KOPT-K1 (cell line): ENCODE data around the gene MIPEP.

Source experiments
- H3K27ac ChIP-seq: fragments of 200-600 bp; sonication (generic); 2 replicates; pipeline ENCODE4 v1.5.1; 2016; ENCODE audit warnings: antibody characterized with exemption, mild to moderate bottlenecking, low read depth, low read length; ENCODE audit not compliant: poor library complexity, severe bottlenecking
- H3K36me3 ChIP-seq: fragments of 200-600 bp; sonication (generic); 2 replicates; pipeline ENCODE4 v1.5.1; 2017; ENCODE audit warnings: antibody characterized with exemption, mild to moderate bottlenecking, low read length, moderate library complexity; ENCODE audit not compliant: insufficient read depth
- H3K9me3 ChIP-seq: fragments of 200-600 bp; sonication (generic); 2 replicates; pipeline ENCODE4 v1.5.1; 2017; ENCODE audit warnings: antibody characterized with exemption, low read length, mild to moderate bottlenecking; ENCODE audit not compliant: insufficient read depth, poor library complexity, severe bottlenecking

MIPEP gene

DNA sequence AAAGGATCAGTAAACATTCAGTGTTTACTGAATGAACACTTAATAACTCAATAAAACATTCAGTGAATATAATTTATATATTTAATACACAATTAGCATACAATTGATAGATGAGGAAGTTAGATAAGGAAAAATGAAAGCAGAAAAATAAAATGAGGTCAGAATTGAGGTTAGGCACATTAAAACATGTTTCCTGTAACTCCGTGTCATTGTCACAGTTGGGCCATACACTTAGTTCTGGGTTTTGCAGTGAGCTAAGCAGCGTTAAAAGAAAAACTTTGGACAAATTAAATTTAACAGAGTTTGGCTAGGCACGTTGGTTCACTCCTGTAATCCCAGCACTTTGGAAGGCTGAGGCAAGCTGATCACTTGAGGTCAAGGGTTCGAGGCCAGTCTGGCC, 71.4 kb downstream of the MIPEP start:
- Histone ChIP-seq H3K9me3 (no peaks in the 10 kb centered on the region), H3K36me3 (no peaks in the 10 kb centered on the region), H3K27ac (no peak overlapping the region)

DNA sequence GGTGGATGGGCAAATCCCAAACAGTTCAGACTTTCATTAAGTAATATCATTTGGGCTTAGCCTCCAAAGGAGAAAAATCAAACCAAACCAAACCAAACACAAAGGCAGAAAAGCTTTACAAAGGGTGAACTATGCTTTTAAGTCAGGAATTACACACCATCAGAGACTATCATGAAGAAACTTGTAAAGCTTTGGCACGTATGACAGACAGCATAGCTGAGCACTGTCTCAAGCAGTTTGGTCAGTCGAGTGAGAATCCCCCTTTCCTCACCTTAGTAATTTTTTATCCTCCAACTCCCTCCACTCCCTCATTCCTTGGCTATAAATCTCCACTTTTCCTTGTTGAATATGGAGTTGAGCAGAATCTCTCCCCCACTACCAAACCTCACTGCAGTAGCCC, 72.1 kb downstream of the MIPEP start:
- Histone ChIP-seq H3K36me3 (no peaks in the 10 kb centered on the region), H3K27ac (no peak overlapping the region), H3K9me3 (no peaks in the 10 kb centered on the region)

- Histone ChIP-seq H3K36me3 (no peaks in the 10 kb centered on the region), H3K9me3 (no peaks in the 10 kb centered on the region), H3K27ac (no peak overlapping the region)
Observed at GRCh38 chr13:23813635-23814034, 75.6 kb downstream of the MIPEP start.

DNA sequence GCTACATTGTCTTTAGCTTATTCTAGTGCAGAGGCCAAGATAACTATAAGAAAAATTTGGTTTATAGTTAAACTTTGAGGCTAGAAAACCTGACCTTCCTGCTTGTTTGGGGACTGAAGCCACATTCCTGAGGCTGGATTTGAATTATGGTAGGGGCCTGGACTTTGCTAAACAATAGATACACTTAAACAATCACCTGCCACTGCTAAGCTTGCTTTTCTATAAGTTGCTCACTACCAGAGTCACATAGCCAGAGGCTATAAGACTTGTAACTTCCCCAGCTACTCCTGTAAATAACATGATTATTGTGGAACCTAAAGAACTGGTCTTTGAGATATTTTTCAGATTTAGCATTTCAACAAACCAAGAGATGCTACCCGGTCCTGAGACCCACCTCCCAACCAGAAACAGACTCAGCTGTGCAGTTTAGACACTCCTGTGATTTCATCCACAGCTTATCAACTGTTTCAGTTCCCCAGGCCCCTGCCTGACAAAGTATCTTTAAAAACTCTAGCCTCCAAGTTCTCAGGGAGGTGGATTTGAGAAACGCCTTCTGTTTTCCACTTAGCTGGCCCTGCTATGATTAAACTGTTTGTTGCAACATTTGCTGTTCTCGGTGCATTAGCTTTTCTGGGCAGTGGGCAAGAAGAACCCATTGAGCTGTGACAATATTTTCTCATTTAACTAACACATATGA, 77.7 kb downstream of the MIPEP start:
- H3K27ac ChIP-seq: no peak overlapping the region
- no peaks in the 10 kb centered on the region for H3K36me3 ChIP-seq
- H3K9me3 ChIP-seq: no peaks in the 10 kb centered on the region

GRCh38 chr13:23810685-23811240, 78.4 kb downstream of the MIPEP start:
- no peak overlapping the region for H3K27ac ChIP-seq
- H3K9me3 ChIP-seq: no peaks in the 10 kb centered on the region
- no peaks in the 10 kb centered on the region for H3K36me3 ChIP-seq

- no peaks in the 10 kb centered on the region for H3K9me3 ChIP-seq
- H3K27ac ChIP-seq: no peak overlapping the region
- no peaks in the 10 kb centered on the region for H3K36me3 ChIP-seq
Observed at GRCh38 chr13:23808803-23809202, 80.4 kb downstream of the MIPEP start.

DNA sequence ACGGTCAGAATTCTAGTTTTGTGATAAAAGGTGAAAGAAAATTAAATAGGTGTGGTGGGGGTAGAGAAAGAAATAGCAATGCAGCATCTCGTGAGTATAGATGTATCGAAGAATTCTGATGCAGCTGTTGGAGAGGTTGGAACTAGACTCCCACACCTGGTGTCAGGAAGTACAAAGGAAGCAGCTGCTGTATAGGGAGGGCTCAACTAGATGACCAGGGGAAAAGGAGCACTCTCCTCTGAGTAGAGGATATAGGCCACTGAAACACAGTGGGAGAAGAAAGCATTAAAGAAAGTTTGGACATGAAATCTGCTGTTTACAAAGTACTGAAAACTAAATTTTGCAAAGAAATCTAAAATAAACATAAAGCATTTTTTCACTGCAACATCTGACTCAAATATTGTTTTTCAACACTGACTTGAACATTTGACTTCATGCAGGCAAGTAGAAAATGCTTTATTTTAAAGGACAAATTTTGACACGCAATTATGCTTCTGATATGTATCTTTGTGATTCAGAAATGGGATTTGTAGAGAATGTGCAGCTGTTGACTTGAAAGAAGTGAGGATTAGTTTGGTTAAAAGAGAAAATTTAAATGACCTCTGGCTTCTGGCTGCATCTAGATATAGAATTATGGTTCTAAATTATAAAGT, 82.2 kb downstream of the MIPEP start:
- Histone ChIP-seq H3K9me3 (no peaks in the 10 kb centered on the region), H3K27ac (no peak overlapping the region), H3K36me3 (no peaks in the 10 kb centered on the region)

DNA sequence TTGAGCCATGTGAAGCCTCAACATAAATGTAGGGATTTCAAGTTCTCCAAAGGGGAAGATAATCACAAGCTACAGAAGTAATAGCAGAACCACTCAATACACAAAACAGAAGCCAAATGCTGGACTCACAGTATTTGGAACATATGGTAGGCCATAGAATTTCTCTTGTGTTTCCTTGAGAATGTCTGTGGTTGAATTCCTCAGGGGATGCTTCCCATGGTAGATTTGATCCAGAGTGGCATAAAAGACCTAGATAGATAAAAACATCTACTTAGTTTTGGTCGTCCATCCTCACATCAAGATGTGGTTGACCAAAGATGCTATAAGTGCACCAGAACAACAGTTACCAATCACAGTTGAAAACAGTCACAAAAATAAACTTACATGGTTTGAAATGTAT, 83.4 kb downstream of the MIPEP start:
- Histone ChIP-seq H3K27ac (no peak overlapping the region), H3K36me3 (no peaks in the 10 kb centered on the region), H3K9me3 (no peaks in the 10 kb centered on the region)

DNA sequence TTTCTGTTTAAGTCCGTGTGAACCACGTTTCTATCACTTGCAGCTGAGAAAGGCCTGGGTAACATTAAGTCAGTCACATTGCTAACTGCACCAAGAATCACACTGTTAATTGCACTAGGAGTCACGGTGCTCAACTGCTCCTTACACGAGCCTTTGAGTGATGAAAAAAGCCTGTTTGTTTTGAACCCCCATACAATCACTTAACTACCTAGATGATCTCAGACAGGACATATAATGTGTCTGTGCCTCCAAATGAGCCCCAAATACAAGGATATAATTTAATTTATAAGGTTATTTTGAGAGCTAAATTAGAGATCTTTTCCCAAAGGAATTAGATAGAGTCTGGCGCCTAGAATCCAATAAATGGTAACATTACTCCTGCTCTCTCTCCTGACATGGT, 84.1 kb downstream of the MIPEP start:
- no peaks in the 10 kb centered on the region for H3K9me3 ChIP-seq
- H3K36me3 ChIP-seq: no peaks in the 10 kb centered on the region
- H3K27ac ChIP-seq: no peak overlapping the region

- Histone ChIP-seq H3K36me3 (no peaks in the 10 kb centered on the region), H3K27ac (no peak overlapping the region)
Observed at GRCh38 chr13:23804166-23804565, 85.0 kb downstream of the MIPEP start.

DNA sequence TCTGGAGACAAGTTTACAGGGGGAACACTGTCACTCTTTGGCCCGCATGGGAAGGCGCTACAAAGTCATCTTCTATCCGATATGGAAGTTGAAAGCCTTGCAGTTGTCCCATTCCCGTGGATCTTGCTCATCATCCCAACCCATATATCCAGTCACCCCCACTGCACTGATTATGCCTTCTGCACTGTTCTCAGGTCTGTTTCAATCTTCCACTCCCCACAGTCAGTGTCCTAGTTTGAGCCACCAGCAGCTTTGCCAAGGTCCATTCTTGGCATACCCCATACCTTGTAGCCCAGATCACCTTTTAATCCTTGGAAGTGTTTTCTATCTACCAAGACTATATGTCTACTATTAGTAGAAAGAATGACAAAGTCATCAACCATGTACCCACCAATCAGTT, 88.1 kb downstream of the MIPEP start:
- Histone ChIP-seq H3K27ac (no peak overlapping the region), H3K9me3 (peaks cover 5% of the 10 kb centered on the region), H3K36me3 (no peaks in the 10 kb centered on the region)

More at GRCh38 chr13:23804166-23804565, 85.0 kb downstream of the MIPEP start:
- no peaks in the 10 kb centered on the region for H3K9me3 ChIP-seq

DNA sequence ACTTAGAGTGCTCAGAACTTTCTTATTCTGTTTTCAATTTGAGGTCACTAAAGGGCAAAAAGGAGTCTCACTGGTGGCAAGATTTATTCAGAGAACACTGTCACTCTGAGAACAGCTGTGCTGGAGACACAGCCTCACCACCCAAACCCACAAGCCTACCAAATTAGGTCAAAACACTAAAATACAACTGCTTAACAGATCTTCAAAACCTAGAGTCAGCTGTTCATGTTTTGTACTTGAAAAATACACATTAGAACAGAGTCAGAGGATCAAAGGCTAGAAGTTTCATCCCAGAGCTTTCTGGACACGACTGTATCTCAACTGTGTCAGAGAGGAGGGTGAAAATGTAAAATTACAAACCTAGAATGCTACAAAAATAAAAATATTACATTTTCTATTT, 89.3 kb downstream of the MIPEP start:
- H3K27ac ChIP-seq: no peak overlapping the region
- peaks cover 5% of the 10 kb centered on the region for H3K9me3 ChIP-seq
- H3K36me3 ChIP-seq: no peaks in the 10 kb centered on the region

DNA sequence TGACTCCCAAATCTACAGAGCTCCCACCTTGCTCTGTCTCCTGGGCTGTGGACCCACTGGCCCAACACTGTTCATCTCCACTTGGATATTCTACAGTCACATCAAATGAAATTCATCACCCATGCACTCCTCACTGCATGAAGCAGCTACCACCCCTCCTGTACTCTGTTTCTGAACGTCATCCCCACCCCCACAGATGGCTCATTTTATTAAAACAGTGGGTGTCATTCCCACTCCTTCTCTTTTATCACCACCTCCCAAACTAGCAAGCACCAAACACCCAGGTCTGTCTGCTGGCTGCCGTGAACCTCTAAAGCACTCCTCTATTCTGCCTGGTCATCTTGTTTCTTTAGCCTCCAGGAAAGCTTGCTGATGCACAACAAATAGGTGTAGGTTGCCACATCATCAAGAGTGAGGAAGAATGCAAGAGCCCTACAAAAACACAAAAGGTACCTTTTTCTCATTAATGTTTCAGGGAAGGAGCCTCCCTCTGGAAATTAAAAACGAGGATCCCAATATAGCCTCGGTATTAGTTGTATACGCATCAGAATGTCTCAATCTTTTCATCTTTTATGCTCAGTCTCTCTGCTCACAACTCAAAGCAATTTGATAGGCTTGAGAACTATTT, 91.8 kb downstream of the MIPEP start:
- Histone ChIP-seq H3K36me3 (no peaks in the 10 kb centered on the region), H3K27ac (no peak overlapping the region)

GRCh38 chr13:23796551-23796950, 92.6 kb downstream of the MIPEP start:
- Histone ChIP-seq H3K9me3 (peaks cover 5% of the 10 kb centered on the region), H3K27ac (no peak overlapping the region), H3K36me3 (no peaks in the 10 kb centered on the region)

More for the DNA sequence above, 91.8 kb downstream of the MIPEP start:
- H3K9me3 ChIP-seq: peaks cover 5% of the 10 kb centered on the region

DNA sequence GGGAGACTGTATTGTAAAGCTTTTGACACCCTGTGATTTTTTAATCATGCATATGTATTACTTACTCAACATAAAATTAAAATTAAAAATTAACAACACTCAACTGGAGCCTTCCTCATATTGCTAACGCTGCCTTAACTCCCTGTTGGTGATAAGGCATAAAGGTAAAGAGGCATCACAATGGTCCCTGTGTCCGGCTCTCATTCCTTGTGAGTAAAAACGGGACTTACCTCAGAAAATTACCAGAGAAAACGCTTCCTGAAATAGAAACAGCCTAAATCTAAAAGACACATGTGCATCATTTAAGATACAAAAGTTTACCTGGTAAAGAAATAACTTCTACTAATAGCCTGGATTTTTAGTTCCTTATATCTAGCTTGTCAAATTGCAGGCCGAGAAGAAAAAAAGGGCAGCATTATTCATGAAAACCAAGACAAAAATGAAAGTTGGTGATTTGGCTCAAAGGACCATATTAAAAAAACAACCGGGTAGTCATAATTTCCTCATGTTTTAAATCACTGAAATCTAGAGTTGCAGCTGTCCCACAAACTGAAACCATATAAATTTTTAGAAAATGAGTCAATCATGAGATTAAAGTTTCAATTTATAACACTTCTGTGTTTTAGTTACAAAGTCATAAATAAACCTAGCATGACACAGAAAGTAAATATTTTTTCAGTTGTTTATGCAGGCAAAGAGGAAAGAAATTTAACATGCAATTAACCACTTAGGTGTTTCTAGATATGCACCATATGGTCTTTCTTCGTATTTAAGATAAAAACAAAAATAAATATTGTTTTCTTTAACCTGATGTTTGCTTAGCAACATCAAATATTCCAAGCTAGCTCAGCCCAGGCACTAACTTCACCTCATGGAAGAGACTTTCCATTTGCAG, 94.7 kb downstream of the MIPEP start:
- H3K27ac ChIP-seq: no peak overlapping the region
- H3K36me3 ChIP-seq: no peaks in the 10 kb centered on the region
- peaks cover 5% of the 10 kb centered on the region for H3K9me3 ChIP-seq
